ENCODE results near the gene NPC1. TPM values are rescaled to one million over a fixed set of nuclear protein-coding genes. Genes with fewer than 3 reads are reported as not detected.

NPC1 gene
- total RNA-seq, result 30.9 and 33.1 TPM in 2 replicates

GRCh38 chr18:23586249-23587196, at the start of gene NPC1:
Gene NPC1 (minus strand): TSS chr18:23586506. CDS start chr18:23586343, 163 bp downstream.

DNA sequence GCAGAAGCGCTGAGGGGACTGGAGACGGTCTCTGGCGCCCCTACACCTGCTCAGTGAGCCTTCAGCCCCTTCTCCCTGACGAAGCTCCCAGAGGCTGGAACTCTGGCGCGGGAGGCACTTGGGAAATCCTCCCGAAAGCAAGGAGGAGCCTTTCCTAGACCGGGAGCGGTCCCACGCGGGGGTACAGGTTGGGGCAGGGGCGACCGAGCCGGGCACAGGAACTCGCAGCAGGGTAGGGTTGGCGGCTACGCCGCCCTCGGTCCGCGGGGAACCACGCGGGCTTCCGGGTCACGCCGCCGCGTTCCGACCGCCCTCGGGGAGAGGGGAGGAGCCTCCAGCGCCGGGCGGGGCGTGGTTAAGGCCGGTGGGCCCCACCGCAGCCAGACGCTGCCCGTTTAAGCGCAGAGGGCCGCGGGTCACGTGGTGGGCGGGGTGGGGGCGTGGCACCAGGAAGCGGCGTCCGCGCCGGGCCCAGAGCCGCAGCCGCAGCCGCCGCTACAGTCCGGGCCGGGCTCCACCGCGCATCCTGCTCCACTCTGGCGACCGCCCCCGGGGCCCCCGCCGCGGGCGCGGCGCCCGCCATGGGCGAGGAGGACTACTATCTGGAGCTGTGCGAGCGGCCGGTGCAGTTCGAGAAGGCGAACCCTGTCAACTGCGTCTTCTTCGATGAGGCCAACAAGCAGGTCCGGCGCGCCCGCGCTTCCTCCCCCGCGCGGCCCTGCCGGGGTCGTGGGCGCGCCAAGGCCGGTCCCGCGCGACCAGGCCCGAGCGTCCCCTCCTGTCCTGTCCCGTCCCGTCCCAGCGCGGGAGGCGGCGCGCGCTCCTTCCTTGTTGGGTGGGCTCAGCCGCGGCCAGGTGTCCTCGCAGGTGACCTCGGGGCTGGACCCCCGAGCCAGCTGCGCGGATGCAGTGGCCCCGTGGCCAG, 83.0 kb downstream of the NPC1 start, which contains the start of gene RMC1:
TSS of gene RMC1 (plus strand) at position 474 of the 925 bp plus-strand sequence. CDS start at position 582, 108 bp downstream.

Other genes starting within 250 kb of the NPC1 start
- gene RIOK3, start 133.2 kb downstream of the NPC1 start, total RNA-seq, result 37.5 and 41.9 TPM in 2 replicates
- 17.3 and 21.1 TPM in 2 replicates for gene RMC1, start 83.0 kb downstream of the NPC1 start, total RNA-seq
- gene ANKRD29, start 76.4 kb upstream of the NPC1 start, total RNA-seq, result 0.16 and 2.3 TPM in 2 replicates
- gene LAMA3, start 102.9 kb upstream of the NPC1 start, total RNA-seq, result 2.6 and 18.1 TPM in 2 replicates

Data from epithelial cell of alveolus of lung (primary cell).